ENCODE data around the gene HEG1. TPM values are rescaled to one million over a fixed set of nuclear protein-coding genes. Genes with fewer than 3 reads are reported as not detected.

HEG1 gene
- total and polyA plus RNA-seq, 2 of the 8 experiments (the other 6 are each of a cell fraction or from before 2014, with no cell fraction given), result 5.3 to 9.7 TPM

GRCh38 chr3:124938896-124939295, 116.9 kb downstream of the HEG1 start:
- Histone ChIP-seq H3K18ac (ENCODE audit: extremely low read depth, low read length) (no peak overlapping the region), H2BK15ac (ENCODE audit: low read length) (no peak overlapping the region), H3K27ac (ENCODE audit: low read depth, low read length) (no peak overlapping the region), H4K8ac (ENCODE audit: extremely low read depth, insufficient read depth, low read length) (no peak overlapping the region), H3K23ac (ENCODE audit: insufficient read length) (no peak overlapping the region), H3K79me1 (ENCODE audit: low read depth, low read length) (no peaks in the 10 kb centered on the region), H2BK120ac (replicated peaks; ENCODE audit: low read depth, low read length) (no peak overlapping the region), H3K56ac (replicated peaks; ENCODE audit: insufficient read length, low read depth, low read length) (no peak overlapping the region), H3K23me2 (ENCODE audit: low read depth, low read length) (no peaks in the 10 kb centered on the region), H3K4me1 (replicated peaks in 1 of 4; ENCODE audit: control insufficient read depth in 3 of 4, insufficient read depth in 4 of 4, low read length in 3 of 4) (no peaks in the 10 kb centered on the region), H2AK5ac (ENCODE audit: low read depth, low read length) (no peak overlapping the region), H4K91ac (replicated peaks; ENCODE audit: insufficient read length, low read length) (no peak overlapping the region), H4K5ac (ENCODE audit: insufficient read length, low read depth, low read length) (no peak overlapping the region), H3K4me2 (ENCODE audit: insufficient read depth in 1 of 2, low read depth in 2 of 2, low read length in 2 of 2) (no peak overlapping the region), H3K14ac (ENCODE audit: insufficient read length) (no peak overlapping the region), H3K4me3 (ENCODE audit: extremely low read depth in 1 of 4, insufficient read depth in 2 of 4, low read depth in 3 of 4, low read length in 4 of 4) (no peak overlapping the region), H3K36me3 (ENCODE audit: control insufficient read depth in 2 of 4, insufficient read depth in 4 of 4, low read length in 3 of 4) (no peaks in the 10 kb centered on the region), H3K27me3 (replicated peaks in 1 of 4; ENCODE audit: control insufficient read depth in 3 of 4, extremely low read depth in 1 of 4, insufficient read depth in 3 of 4, low read length in 3 of 4) (no peaks in the 10 kb centered on the region), H4K20me1 (replicated peaks in 1 of 2; ENCODE audit: control insufficient read depth in 1 of 2, insufficient read depth in 2 of 2, low read length in 2 of 2) (no peaks in the 10 kb centered on the region), H2AFZ (ENCODE audit: low read length) (no peak overlapping the region), H2BK20ac (ENCODE audit: low read length) (no peak overlapping the region), H3K9me3 (ENCODE audit: insufficient read depth in 2 of 2, low read depth in 1 of 2, low read length in 1 of 2) (no peaks in the 10 kb centered on the region), H2BK12ac (ENCODE audit: low read depth, low read length) (no peak overlapping the region), H2BK5ac (ENCODE audit: low read depth, low read length) (no peak overlapping the region), H3K9ac (replicated peaks in 1 of 4; ENCODE audit: extremely low read depth in 1 of 4, low read depth in 3 of 4, low read length in 3 of 4) (no peak overlapping the region), H3K4ac (replicated peaks; ENCODE audit: insufficient read length, low read depth, low read length) (no peak overlapping the region), H3K79me2 (ENCODE audit: control insufficient read depth in 1 of 2, insufficient read depth in 2 of 2, low read length in 2 of 2) (no peaks in the 10 kb centered on the region)
- TF ChIP-seq SIX5 (IDR thresholded peaks at IDR 0.05; ENCODE audit: low read depth, low read length) (no peak), SUZ12 (IDR thresholded peaks at IDR 0.05; ENCODE audit: low read length) (no peak), SRF (IDR thresholded peaks at IDR 0.05; ENCODE audit: low read depth, low read length) (no peak)
- CTCF ChIA-PET (ENCODE audit: partially characterized antibody), result interaction anchor here (0.6 to 13.8 kb wide), 13 partner anchors 11 to 256 kb away, joined by 3 to 126 read pairs (median 3); no protein-coding TSS in a partner anchor
- DNase-seq (ENCODE audit: low read depth in 1 of 2, low spot score in 2 of 2), result no peak
- WGBS, 2 experiments (ENCODE audit: extremely low coverage in 1 of 2, insufficient coverage in 1 of 2, insufficient read length in 1 of 2, insufficient replicate concordance in 2 of 2, low coverage in 1 of 2, low lambda C conversion rate in 2 of 2, missing lambda C conversion rate in 1 of 2), result 87% methylated on average over 5 of the region's 5 CpGs; no CpG with 5 or more reads in 1 of the 2 experiments
- no peak for FAIRE-seq
- POLR2A ChIA-PET (ENCODE audit: partially characterized antibody), result no interaction called here

All from H1 (cell line).